HCT116 (cell line): ENCODE data around the gene PTPN20.

Experiments
- EGR1 ChIP-seq: IDR thresholded peaks from 2 replicates; pipeline ENCODE4 v1.6.1; 2012; ENCODE audit warnings: low read depth
- POLR2A ChIP-seq: IDR thresholded peaks from 2 replicates; pipeline ENCODE4 v1.7.0; 2011; ENCODE audit warnings: borderline replicate concordance; ENCODE audit not compliant: insufficient read depth, insufficient read length; ENCODE audit errors: extremely low read depth
- RAD21 ChIP-seq: IDR thresholded peaks from 2 replicates; pipeline ENCODE4 v1.6.1; 2012; ENCODE audit warnings: low read depth, mild to moderate bottlenecking
- SRF ChIP-seq: IDR thresholded peaks from 2 replicates; pipeline ENCODE4 v1.6.1; 2012; ENCODE audit warnings: low read depth
- TCF7L2 ChIP-seq: IDR thresholded peaks from 2 replicates; pipeline ENCODE4 v1.7.0; 2011; ENCODE audit warnings: borderline replicate concordance, inconsistent platforms; ENCODE audit not compliant: insufficient read depth, insufficient read length; ENCODE audit errors: extremely low read depth
- ZFX ChIP-seq: fragments of 450-650 bp; IDR thresholded peaks from 2 replicates; pipeline ENCODE4 v1.6.1; 2017
- TF ChIP-seq, protein P1 (sequence below), 3 experiments: fragments of 200-600 bp in 1 of 3; sonication (generic) in 1 of 3; IDR thresholded peaks in 2 of 3; conservative IDR thresholded peaks in 1 of 3; 2 replicates each; pipeline ENCODE4 v1.5.1; 2012 to 2017; ENCODE audit warnings: low read depth in 2 of 3, low read length in 2 of 3, antibody characterized with exemption in 1 of 3, borderline replicate concordance in 1 of 3, control low read depth in 1 of 3, mild to moderate bottlenecking in 1 of 3, mixed read lengths in 1 of 3, mixed run types in 1 of 3, moderate library complexity in 1 of 3; ENCODE audit not compliant: insufficient read depth in 1 of 3
- TF ChIP-seq, protein P2 (sequence below): IDR thresholded peaks from 2 replicates; pipeline ENCODE4 v1.6.1; 2011; ENCODE audit warnings: mild to moderate bottlenecking, low read length, moderate library complexity; ENCODE audit not compliant: insufficient replicate concordance; ENCODE audit errors: extremely low read depth

DNA sequence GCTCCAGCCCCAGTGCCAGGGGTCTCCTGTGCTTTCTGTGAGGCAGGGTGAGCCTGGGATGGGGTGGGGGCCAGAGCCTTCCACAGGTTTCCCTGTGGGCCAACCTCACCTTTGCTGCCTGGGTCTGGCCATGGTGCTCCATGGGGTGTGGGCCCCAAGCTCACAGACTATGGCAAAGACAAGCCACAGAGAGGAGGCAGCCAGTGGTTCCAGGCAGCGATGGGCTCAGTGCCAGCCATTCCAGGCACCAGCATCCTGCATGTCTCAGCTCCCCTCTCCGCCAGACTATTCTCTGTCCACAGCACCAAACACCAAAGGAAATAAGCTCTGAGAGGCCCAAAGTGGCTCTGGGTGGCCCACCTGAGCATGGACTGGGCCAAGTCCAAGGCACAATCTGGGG lies 133.5 kb downstream of the PTPN20 start:
- TF ChIP-seq, protein P1, sequence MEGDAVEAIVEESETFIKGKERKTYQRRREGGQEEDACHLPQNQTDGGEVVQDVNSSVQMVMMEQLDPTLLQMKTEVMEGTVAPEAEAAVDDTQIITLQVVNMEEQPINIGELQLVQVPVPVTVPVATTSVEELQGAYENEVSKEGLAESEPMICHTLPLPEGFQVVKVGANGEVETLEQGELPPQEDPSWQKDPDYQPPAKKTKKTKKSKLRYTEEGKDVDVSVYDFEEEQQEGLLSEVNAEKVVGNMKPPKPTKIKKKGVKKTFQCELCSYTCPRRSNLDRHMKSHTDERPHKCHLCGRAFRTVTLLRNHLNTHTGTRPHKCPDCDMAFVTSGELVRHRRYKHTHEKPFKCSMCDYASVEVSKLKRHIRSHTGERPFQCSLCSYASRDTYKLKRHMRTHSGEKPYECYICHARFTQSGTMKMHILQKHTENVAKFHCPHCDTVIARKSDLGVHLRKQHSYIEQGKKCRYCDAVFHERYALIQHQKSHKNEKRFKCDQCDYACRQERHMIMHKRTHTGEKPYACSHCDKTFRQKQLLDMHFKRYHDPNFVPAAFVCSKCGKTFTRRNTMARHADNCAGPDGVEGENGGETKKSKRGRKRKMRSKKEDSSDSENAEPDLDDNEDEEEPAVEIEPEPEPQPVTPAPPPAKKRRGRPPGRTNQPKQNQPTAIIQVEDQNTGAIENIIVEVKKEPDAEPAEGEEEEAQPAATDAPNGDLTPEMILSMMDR (IDR thresholded peaks at IDR 0.05 in 2 of 3, conservative IDR thresholded peaks at IDR 0.05 in 1 of 3; ENCODE audit: borderline replicate concordance in 1 of 3, insufficient read depth in 1 of 3, low read depth in 2 of 3, low read length in 2 of 3) = no peak
- TF ChIP-seq RAD21 (no peak), POLR2A (no peak), TCF7L2 (no peak), EGR1 (no peak), SRF (no peak), ZFX (no peak)
- TF ChIP-seq, protein P2, sequence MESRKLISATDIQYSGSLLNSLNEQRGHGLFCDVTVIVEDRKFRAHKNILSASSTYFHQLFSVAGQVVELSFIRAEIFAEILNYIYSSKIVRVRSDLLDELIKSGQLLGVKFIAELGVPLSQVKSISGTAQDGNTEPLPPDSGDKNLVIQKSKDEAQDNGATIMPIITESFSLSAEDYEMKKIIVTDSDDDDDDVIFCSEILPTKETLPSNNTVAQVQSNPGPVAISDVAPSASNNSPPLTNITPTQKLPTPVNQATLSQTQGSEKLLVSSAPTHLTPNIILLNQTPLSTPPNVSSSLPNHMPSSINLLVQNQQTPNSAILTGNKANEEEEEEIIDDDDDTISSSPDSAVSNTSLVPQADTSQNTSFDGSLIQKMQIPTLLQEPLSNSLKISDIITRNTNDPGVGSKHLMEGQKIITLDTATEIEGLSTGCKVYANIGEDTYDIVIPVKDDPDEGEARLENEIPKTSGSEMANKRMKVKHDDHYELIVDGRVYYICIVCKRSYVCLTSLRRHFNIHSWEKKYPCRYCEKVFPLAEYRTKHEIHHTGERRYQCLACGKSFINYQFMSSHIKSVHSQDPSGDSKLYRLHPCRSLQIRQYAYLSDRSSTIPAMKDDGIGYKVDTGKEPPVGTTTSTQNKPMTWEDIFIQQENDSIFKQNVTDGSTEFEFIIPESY = no peak
